ENCODE measurements around the gene TCF3.

Gene TCF3

DNA sequence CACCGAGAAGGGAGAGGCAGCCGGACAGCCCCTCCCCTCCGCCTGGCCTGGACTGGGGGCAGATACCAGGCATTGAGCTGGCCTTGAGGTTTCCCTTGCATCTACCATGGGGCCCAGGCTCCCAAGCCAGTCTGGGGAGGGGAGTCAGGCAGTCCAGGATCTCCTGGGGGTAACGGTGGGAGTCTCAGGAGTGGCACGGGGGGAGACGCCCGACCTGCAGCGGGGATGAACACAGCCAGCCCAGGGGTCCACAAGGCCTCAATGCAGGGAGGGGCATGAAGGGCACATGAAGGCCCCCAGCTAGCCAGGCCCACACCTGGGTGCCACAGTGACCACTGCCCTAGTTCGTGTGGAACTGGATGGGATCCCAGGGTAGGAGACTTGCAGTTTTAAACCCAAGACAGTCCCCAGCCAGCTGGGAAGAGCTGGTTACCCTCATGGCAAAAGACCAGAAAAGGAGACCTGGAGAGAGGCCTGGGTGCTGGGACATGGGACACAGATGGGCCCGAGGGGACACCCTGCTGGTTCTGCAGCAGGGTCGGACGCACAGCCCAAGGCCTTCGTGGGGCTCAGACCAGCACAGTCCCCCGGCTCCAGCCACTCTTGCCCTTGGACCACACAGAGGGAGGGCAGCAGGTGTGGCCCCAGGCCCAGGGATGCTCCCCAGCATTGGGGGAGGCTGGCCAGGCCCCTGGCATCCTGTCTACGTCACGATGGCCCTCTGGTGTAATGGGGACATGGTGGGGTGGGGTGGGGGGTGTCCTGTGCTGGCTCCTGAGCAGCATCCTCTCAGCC lies 42.5 kb downstream of the TCF3 start:
- DNase-seq (ENCODE audit: low spot score): no peak

DNA sequence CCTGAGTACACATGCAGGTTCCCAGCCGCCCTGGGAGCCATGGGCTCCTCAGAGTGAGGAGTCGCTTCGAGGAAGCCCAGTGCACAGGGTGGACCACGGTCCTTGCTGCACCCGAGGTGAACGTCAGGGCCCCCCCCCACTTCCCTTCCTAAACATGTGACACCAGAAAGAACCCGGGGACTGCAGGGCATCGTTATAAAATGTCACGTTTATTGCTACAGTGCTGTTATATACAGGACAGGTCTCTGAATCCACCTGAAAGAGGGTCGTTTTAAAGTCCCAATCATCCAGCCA lies 43.4 kb downstream of the TCF3 start:
- DNase-seq (ENCODE audit: low spot score): no peak

DNA sequence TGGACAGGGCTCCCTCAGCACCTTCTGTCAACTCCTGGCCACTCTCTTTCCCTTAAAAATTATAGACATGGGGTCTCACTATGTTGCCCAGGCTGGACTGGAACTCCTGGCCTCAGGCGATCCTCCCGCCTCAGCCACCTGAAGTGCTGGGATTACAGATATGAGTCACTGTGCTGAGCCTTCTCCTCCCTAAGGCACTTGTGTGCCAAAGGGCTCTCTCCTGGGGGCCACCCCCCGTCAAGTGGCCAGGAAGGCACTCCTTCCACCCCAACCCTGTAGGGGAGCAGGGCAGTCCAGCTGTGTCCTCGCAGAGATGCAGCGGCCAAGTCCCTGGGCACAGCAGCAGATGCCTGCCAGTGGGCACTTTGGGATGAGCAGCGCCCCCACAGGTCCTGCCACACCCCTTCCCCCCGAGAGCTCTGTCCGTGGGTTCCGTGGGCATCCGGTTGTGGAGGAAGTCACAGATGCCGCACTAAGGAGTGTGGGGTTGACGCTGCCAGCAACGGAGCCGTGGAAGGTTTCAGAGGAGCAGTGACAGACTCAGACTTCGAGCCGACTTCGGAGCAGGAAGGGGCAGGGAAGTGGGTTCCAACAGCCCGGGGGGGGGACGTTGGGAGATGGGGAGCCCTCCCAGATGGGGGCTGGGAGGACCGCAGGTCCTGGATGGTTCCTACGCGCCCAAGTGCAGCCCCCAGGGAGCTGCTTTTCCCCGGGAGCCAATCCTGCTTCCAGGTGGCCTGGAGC lies 43.9 kb downstream of the TCF3 start:
- no peak for DNase-seq (ENCODE audit: low spot score)

GRCh38 chr19:1606138-1606651 lies 46.2 kb downstream of the TCF3 start:
- DNase-seq (ENCODE audit: low spot score): no peak

GRCh38 chr19:1605236-1606137 lies 46.9 kb downstream of the TCF3 start, which contains the start of gene UQCR11:
Gene UQCR11, minus strand, starts transcription at chr19:1605462. Its CDS starts 53 bp downstream, at chr19:1605409.
- peak; percentile 97 for DNase-seq (ENCODE audit: low spot score)

- no peak for DNase-seq (ENCODE audit: low spot score)
Measured at GRCh38 chr19:1602091-1602707, 50.2 kb downstream of the TCF3 start.

DNA sequence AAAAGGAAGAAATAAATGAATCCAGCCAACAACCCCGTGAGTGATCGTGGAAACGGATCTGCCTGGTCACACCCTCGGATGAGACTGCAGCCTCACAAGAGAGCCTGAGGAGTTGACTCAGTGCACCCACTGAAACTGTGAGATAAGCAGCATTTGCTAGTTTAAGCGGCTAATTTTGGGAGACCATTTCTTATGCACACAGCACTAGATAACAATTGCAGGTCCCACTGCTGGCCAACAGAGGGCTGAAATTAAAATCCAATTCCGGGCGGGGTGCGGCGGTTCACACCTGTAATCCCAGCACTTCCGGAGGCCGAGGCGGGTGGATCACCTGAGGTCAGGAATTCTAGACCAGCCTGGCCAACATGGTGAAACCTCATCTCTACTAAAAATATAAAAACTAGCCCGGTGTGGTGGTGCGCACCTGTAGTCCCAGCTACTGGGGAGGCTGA lies 50.8 kb downstream of the TCF3 start:
- no peak for DNase-seq (ENCODE audit: low spot score)

- DNase-seq (ENCODE audit: low spot score): no peak
Measured at GRCh38 chr19:1599460-1599846, 53.0 kb downstream of the TCF3 start.

- no peak for DNase-seq (ENCODE audit: low spot score)
Measured at GRCh38 chr19:1598777-1599459, 53.5 kb downstream of the TCF3 start.

DNA sequence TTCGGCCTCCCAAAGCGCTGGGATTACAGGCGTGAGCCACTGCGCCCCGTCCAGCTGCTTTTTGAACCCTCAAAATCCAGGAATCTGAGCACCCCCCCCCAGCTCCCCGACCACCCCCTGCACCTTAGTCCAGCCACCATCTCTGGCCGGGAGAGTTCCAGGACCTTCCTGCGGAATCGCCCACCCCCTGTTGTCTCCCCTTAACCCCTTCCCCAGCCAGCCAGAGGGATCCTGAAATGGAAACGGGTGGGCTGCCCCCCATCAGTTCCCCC lies 59.0 kb downstream of the TCF3 start:
- no peak for DNase-seq (ENCODE audit: low spot score)

DNA sequence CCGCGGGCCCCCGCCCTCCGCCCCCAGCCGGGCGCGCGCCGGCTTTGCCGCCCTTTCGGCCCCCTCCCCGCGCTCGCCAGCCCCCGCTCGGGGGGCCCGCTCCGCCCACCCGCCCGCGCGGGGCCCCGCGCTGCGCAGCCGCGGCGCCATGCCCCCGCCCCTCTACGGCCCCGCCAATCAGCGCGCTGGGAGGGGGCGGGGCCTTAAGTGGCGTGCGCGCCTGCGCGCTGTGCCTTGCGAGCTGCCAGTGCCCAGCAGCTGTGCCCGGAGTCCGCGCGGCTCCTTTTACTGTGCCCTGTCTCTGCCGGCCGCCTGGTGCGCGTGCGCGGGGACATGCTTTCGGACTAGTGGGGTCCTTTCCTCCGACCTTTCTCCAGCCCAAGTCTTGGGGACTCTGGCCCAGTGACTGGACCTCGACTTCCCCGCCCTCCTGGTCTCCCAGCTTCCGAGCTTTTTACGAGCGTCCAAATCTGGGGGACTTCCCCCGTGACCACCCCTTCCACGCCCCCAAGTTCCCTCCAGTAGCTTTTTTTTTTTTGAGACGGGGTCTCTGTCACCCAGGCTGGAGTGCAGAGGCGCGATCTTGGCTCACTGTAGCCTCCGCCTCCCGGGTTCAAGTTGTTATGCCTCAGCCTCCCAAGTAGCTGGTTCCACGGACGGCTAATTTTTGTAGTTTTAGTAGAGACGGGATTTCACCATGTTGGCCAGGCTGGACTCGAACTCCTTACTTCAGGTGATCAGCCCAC lies 59.5 kb downstream of the TCF3 start, which contains the start of gene MBD3:
Gene MBD3 (minus strand): TSS at position 111 of the 746 bp plus-strand sequence. CDS start 234 bp downstream, outside the sequence.
- DNase-seq (ENCODE audit: low spot score): peak; percentile 98

- DNase-seq (ENCODE audit: low spot score): peak; percentile 95
Measured at GRCh38 chr19:1592024-1592754, 60.2 kb downstream of the TCF3 start.

DNA sequence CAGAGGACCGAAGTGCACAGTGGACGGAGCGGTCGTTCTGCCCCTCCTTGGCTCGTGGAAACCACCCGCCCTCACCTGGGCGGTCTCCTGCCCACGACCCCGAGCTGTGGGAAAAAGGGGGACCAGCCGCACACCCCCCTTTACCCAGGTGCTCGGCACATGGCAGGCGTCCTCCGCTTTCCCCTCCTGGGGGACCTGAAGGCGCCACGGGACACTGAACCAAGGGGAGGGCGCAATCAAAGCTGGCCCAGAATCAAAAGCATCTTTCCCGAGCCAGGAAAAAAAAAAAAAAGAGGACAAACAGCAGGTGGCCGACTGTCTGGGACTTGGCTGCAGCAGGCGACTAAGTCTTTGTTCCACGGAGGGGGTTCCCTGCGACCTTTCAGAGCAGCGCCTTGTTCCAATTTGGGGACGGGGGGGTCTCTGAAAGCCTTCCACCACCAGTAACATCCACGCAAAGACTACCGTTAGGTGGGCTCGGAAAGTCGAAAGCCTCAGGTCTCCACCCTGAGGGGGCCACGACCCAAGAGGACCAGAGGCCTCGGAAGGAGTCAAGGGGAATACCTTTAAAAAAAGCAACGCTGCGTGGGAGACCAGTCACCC lies 60.9 kb downstream of the TCF3 start:
- DNase-seq (ENCODE audit: low spot score): no peak

DNA sequence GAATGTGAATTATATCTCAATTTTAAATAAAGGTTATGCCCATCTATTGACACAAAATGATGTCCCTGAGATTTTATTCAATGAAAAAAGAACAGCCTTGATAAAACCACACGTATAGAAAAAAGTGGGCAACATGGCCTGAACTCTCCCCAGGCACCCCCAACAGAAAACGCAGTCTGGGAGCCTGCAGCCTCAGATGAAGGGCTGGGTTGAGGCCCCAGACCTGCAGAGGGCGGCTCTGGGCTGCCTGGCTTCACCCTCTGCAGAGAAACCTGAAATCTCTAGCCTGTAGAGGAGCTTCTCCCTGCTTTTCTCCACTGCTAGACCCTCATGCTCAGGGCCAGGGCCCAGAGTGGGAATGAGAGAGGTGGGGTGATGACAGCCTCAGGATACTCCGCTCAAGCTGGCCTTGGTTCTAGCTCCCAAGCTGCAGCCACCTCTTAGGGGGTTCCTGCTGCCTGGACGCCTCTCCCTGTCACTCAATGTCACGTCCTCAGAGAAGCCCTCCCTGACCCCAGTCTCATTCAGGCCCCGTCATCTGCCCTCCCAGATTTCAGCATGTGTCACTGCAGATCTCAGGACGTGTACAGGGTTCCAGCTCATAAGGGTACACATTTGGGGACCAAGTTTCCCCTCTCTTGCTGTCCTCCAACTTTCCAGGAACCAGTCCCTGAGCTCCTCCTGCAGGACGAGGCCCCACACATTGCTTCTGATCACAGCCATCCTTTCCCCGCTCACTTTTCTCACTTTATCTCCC lies 61.6 kb downstream of the TCF3 start:
- no peak for DNase-seq (ENCODE audit: low spot score)

DNA sequence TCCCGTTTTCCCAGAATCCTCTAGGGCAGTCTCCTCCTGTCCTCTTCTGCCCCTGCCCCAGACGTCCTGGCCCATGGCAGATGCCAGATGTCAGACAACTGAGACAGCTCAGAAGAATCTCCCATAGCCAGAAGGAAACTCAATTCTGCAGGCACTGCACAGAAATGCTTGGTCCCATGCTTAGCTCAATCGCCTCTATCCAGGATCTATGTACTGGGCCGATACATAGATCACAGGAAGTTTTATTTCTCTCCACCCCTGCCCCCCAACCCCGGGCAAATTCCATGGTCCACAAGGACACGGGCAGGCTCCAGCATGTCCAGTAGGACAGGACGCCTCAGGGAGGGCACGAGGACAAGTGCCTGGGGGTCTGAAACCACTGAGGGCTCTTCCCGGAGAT lies 64.5 kb downstream of the TCF3 start:
- no peak for DNase-seq (ENCODE audit: low spot score)

DNA sequence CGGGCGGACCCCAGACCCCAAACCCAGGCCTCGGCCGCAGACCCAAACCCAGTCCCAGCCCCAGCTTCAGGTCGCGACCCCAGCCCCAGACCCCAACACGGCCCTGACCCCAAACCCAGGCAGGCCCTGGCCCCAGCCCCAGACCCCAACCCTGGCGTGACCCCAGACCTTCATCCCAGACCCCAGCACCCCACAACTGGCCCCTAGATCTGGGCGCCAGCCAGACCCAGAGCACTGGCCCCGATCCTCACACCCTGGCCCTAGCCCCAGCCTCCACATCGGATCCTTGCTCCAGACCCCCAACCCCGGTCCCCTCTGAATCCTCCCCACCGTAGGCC lies 67.2 kb downstream of the TCF3 start:
- no peak for DNase-seq (ENCODE audit: low spot score)

DNA sequence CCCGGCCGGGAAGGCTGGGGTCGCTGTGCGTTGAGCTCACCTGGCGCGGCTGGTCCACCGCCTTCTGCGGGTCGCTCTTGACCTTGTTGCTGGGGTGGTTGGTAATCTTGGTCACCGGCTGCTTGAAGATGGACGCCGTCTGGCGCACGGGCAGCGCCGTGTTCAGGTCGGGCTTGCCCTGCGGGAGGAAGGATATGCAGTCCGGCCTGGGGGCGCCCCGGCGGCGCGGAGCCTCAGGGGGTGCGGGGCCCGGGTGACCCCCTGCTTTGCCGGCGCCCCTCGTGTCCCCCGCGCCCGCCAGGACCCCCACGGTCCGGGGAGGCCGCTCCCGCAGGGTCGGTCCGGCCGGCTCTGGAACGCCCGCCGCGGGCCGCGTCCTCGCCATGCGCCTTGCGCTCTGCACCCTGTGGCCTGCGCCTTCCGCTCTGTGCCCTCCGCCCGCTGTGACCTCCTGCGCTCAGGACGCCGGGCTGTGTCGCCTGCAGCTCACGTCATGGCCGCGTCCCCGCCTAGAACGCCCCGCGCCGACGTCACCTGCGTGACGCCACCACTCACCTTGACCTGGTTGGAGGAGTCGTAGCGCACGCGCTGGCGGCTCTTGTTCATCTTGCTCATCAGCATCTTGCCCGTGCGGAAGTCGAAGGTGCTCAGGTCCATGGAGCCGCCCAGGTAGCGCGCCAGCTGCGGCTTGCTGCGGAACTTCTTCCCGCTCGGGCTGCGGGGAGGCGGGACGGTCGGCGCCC lies 67.7 kb downstream of the TCF3 start:
- no peak for DNase-seq (ENCODE audit: low spot score)

GRCh38 chr19:1582201-1582600 lies 70.2 kb downstream of the TCF3 start:
- DNase-seq (ENCODE audit: low spot score): no peak
